NCI-H526 treated with DMSO at 0.1 percent for 48 hours (cell line): ENCODE data around the gene SYS1.
"Not testable (repeated sequence)": the region's sequence is repeated elsewhere in the genome, so short reads cannot be mapped to it uniquely, and the experiment has no call there.

Experiments
- DNase-seq: peaks from one replicate; lab custom pipeline; 2025; lab: John Stamatoyannopoulos, UW

SYS1 gene

GRCh38 chr20:45340236-45340847, 22.6 kb upstream of the SYS1 start:
- no peak for DNase-seq

DNA sequence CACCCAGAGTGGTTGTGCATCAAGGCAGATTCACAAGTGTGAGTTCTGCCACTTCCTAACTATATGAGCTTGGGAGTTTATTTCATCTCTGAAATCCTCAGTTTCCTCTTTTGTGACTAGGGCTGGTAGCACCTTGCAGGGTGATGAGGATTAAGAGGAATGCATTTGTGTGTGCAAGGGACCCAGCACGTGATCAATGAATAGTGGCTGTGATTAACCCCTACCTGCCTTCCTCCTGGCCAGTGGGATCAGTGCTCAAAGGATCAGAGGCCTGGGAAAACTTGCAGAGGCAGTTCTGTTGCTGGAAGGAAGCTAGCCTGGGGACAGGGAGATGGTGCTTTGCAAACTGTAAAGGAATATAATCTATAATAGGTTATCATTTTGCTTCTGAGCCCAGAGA, 22.0 kb upstream of the SYS1 start:
- DNase-seq: no peak

DNA sequence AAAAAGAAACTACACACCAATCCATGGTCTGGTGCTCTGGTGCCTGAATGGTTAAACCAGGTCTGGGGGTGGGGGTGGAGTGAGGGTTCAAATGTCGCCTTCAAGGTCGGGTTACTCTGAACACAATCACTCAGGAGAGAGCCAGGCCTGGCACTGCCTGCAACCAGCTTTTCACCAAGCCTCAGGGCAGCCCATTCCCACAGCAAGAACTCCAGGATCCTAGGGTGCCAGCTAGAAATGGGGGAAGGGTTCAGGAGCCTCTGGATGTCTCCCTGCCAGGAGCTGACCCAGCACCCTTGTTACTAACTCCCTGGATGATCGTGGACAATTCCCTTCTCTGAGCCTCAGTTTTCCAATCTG, 21.4 kb upstream of the SYS1 start:
- no peak for DNase-seq

GRCh38 chr20:45341939-45342854, 20.8 kb upstream of the SYS1 start:
- DNase-seq: peak; percentile 43

GRCh38 chr20:45342855-45343531, 20.0 kb upstream of the SYS1 start:
- no peak for DNase-seq

DNA sequence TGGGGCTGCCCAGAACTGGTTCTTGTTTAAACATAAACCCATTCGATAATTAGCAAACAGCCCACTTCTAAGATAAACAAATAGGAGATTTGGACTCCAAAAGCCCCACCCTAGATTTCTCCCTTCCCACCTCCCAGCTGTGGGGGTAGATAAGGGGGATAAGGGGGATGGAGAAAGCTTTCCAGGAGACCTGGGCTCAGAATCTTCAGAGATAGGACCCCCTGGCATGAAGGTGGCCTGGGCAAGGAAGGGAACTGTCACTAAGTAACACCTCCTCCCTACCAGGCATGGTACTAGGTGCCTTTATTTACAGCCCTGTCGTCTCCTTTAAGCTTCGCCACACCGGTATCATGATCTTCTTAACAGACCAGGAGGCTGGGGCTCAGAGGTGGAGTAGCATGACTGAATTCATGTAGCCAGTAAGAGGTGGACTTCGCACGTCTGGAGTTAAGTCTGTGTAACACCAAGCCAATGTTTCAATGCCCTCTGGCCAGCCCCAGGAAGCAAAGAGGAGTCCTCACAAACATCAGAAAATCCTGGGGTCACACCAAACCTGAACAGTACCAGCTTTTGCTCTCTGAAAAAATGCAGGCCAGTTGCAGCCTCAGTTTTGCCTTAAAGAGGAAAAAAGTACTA, 19.3 kb upstream of the SYS1 start:
- peak; percentile 71 for DNase-seq

DNA sequence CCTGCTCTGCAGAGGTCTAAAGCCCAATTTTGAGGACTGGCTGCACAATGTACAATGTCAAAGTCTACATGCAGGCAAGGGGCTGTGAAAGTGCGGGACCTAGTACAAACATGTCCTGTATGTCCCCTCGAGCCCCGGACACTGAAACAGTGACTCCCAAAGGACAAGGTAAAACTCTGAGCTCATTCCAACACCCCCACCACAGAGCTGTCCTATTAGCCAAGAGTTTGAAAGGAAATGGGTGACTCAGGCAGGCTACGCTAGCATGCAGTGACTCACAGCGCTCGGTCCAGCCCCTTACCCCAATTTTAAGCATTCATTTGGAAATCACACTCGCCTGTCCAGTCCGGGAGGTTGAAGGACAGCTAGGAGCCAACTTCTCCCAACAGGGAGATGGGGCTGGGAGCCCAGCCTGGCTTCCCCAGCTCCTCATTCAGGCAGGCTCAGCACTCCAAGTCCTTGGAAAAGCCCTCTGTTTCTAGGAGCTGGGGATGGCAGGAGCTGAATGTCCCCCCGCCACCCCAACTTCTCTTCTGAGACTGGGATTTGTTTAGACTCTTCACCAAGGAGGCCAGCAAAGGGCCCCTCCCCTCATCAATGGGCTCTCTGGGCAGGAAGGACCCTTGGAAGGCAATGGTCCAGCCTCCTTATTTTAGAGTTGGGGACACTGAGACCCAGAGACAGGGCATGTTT, 18.6 kb upstream of the SYS1 start:
- no peak for DNase-seq

DNA sequence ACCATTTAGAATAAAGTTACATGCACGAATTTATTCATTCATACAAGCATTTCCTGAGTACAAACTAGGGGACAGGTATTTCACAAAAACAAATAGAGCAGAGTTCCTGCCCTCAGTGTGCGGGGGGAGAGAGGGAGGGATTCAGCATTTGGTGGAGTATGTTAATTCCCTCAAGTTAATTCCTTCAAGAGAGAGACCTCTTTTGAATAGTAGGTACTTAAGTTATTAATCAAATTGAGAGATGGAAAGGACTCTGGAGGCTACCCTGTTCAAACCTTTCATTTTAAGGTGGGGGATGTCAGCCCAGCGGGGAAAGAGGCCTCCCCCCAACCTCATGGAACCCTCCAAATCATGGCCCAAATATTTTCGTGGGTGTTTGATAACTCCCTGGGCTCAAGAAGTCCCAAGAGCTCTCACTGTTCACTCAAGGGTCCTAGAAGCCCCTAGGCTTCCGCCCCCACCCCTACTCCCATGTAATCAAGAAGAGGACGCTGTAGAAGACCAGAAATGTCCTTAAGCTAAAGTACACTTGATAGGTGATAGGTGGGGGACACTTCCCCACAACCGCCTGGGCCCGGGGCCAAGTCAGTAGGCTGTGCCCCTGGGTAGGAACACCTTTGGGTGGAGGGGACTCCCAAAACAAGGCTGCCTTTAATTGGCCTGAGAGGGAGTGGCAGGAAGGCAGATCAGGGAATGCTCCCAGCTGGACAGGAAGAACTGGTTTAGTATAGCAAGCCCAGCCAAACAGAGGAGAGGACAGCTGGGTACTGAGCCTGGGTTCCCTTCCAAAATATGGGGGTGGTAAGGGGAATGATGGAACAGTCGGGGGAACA, 17.6 kb upstream of the SYS1 start:
- no peak for DNase-seq

DNA sequence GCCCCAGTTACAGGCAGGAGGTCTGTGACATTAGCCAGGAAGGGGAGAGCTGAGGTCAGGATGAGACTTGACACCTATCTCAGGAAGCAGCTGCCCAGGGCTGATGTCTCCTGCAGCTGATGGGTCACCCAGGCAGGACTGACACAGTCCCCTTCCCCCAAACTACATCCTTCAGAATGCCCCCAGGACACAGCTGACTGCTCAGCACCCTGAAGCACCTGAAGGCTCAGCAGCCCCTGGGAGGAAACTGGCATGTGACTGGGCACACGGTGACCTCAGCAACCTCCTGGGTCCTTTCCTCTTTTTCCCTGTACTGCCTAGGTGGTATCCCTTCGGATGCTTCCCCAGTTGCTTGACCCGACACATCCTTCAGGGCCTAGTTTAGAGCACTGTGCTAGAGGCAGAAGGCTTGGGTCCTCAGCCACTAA, 16.7 kb upstream of the SYS1 start:
- no peak for DNase-seq

GRCh38 chr20:45346851-45347250, 16.1 kb upstream of the SYS1 start:
- no peak for DNase-seq

- no peak for DNase-seq
Measured at GRCh38 chr20:45347297-45347935, 15.5 kb upstream of the SYS1 start.

DNA sequence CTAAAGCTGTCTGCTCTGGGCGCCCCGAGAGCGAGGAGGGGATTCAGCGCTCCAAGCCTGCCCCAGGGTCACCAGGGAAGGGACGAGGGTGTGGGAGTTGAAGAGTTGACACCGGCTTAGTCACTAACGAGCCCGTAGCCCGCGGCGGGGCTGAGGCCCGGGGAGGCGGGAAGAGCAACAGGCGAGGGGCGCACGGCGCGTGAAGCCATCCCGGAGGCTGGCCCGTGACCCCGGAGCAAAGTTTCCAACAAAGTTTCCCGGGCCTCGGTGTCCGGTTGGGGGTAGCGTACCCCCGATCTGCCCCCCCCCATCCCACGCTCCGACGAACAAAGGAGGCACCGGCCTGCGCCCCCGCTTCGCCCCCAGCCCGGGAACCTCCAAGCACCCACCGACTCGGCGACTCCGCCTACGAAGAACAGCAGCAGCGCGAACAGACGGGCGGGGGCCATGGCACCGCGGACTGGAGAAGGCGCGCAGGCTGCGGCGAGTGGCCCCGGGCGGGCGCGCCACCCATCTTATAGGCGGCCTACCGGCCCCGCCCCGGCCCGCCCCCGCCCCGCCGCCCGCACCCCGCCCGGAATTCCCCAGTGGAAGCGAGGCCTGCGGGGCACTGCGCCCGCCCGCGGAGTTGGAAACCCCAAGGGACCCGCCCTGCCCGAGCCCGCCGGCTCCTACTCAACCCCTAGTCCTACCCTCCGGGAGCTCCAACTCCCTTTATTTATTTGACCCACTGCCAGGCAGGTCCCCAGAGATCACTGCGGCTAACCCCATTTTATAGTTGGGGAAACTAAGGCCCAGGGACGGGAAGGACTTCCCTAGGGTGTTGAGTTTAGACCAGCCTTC, 14.8 kb upstream of the SYS1 start, which contains the start of gene SDC4:
Gene SDC4 (minus strand): TSS at position 489 of the 843 bp plus-strand sequence. CDS start 40 bp downstream, at position 449.
- DNase-seq: peak; percentile 59

GRCh38 chr20:45350217-45350616, 12.7 kb upstream of the SYS1 start:
- no peak for DNase-seq

- not testable (repeated sequence) for DNase-seq
Measured at GRCh38 chr20:45350795-45351194, 12.2 kb upstream of the SYS1 start.

DNA sequence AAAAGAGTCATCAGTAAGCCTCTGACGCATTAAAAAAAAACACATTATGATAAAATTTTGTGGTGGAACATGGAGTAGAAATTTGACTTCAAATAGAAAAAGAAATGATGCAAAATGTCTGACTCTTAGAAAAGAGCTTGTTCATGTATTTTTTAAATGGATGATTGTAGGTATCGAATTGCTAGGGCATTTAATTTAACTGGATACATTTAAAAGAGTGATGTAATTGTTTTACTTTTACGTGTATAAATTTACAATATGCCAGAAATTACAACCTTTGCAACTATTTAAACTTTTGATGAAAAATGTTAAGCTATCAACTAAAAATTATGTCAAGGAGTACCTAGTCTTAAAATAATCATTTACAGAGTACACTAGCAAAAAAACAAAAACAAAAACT, 10.2 kb upstream of the SYS1 start:
- no peak for DNase-seq

DNA sequence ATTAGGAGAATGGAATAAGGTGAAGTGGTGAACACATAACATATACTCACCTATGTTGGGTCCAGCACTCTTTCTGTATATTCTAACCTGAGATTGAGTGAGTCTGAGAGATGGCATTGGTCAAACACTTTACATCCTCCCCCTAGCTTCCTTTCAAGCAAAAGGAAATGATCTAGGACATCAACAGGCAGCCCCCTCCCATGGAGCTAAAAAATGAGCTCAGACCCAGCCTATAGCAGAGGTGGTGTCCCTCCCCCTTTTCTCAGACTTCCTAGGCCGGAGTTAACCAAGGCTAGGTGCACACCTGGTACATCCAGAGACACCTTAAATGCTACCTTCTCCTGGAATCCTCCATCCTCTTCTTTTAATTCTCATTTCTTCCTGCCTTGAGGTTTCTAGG, 9.2 kb upstream of the SYS1 start:
- no peak for DNase-seq

- DNase-seq: no peak
Measured at GRCh38 chr20:45354423-45355208, 8.3 kb upstream of the SYS1 start.

DNA sequence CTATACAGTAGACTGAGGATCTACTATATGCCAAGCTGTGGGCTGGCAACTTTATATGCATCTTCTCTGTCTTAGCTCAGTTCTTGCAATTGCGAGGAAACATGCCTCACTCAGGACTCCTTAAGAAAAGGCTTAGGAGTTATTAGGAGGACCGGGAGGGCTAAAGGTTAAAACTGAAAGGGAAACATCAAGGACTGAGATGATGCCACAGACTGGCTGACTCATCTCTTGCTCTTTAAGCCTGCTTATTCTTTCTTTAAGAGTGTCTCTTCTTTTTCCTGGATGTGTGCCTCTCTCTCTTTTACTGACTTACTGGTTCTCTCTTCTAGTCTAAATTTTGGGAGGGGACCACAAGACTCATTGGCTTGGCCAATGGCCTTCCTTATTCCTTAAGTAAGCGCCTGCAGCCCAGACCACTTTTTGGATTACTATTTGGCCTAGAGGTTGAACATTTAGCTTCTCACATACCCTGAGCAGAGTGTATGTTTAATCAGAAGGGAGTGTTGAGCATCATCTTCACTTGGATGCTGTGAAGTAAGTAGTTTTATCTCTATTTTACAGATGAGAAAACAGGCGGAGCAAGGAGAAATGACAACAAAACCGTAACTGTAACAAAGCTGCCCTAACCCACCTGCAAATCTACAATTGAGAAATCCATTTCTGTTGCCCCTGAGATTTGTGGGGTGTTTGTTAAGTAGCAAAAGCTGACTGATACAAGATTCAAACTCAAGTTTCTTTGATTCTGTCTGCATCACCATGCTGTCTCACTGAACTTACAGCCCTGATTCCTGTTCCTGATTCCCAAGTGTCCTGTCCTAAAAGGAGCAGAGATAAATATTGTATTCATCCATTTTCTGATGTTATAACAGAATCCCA, 7.5 kb upstream of the SYS1 start:
- no peak for DNase-seq
